ENCODE data around the gene B3GALT6.

GRCh38 chr1:1220197-1220596, 11.8 kb upstream of the B3GALT6 start:
- TF ChIP-seq EGR1 (IDR thresholded peaks at IDR 0.05) (no peak), REST (IDR thresholded peaks at IDR 0.05; ENCODE audit: low read depth) (no peak), USF1 (IDR thresholded peaks at IDR 0.05) (no peak)
